Measurements from ENCODE around the gene ITFG1.

The ITFG1 gene

DNA sequence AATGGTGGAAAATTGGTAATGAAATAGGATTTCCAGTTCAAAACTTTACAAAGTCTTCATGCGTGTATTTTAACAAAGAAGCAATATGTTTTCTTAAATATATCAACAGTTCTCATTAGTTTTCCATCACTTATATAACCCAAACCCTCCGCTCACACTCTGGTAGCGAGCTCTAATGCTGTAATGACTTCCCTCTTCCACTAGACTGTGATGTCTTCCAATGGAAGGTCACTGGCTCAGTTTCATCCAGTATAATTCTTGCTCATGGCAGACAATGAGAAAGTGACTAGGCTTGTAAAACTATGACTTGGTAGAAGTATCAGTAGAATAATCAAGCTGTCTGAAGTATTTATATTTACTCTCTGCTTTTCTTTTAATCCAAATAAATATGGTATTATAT lies 349.9 kb downstream of the ITFG1 start:
- Mint-ChIP-seq H3K36me3 (ENCODE audit: low read depth) (no peaks in the 10 kb centered on the region), H3K27ac (no peak overlapping the region), H3K27me3 (ENCODE audit: low read depth) (peaks cover 17% of the 10 kb centered on the region), H3K9me3 (no peaks in the 10 kb centered on the region), H3K4me1 (ENCODE audit: low read depth) (peaks cover 12% of the 10 kb centered on the region), H3K4me3 (no peak overlapping the region)
- DNase-seq (ENCODE audit: low spot score), result no peak

DNA sequence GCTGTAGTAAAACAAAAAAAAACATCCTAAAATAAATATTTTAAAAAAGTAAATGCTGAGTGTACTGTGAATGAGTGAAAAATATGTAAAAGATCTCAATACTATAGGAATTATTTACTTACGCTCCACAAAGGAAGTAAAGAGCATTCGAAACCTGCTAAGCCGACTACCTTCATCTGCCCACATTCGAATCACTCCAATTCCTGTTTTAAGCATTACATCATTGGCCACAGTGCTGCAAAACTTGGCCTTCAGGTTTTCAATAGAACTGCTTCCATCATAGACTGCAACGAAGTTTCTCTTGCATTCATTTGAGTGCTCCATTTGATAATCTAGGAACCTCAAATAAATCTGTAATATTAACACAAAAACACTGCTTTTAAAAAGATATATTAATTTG lies 351.5 kb downstream of the ITFG1 start:
- Mint-ChIP-seq H3K4me1 (ENCODE audit: low read depth) (peaks cover 8% of the 10 kb centered on the region), H3K9me3 (no peaks in the 10 kb centered on the region), H3K27ac (no peak overlapping the region), H3K36me3 (ENCODE audit: low read depth) (no peaks in the 10 kb centered on the region), H3K27me3 (ENCODE audit: low read depth) (peaks cover 17% of the 10 kb centered on the region), H3K4me3 (no peak overlapping the region)
- DNase-seq (ENCODE audit: low spot score), result no peak
